Prostate gland (tissue), 2 donors: ENCODE results near the gene APOA1.

Experiments
- POLR2A ChIP-seq: fragments of 450-650 bp; IDR thresholded peaks from one replicate; pipeline ENCODE4 v1.6.1; 2016; ENCODE audit warnings: antibody characterized with exemption, mild to moderate bottlenecking
- POLR2AphosphoS5 ChIP-seq: sonication (generic); formaldehyde crosslinking; IDR thresholded peaks from one replicate; pipeline ENCODE4 v1.6.1; 2017; ENCODE audit warnings: antibody characterized with exemption
- TF ChIP-seq, protein P1 (sequence below), 4 experiments: fragments of 200-600 bp in 2 of 4; fragments of 450-650 bp in 2 of 4; sonication (generic) in 2 of 4; IDR thresholded peaks; 1 replicate in 3 of 4; 2 replicates in 1 of 4; pipeline ENCODE4 v1.5.1; 2016 to 2019; ENCODE audit warnings: antibody characterized with exemption in 4 of 4, mild to moderate bottlenecking in 2 of 4, moderate library complexity in 2 of 4

- TF ChIP-seq POLR2A = no peak
- TF ChIP-seq, protein P1, sequence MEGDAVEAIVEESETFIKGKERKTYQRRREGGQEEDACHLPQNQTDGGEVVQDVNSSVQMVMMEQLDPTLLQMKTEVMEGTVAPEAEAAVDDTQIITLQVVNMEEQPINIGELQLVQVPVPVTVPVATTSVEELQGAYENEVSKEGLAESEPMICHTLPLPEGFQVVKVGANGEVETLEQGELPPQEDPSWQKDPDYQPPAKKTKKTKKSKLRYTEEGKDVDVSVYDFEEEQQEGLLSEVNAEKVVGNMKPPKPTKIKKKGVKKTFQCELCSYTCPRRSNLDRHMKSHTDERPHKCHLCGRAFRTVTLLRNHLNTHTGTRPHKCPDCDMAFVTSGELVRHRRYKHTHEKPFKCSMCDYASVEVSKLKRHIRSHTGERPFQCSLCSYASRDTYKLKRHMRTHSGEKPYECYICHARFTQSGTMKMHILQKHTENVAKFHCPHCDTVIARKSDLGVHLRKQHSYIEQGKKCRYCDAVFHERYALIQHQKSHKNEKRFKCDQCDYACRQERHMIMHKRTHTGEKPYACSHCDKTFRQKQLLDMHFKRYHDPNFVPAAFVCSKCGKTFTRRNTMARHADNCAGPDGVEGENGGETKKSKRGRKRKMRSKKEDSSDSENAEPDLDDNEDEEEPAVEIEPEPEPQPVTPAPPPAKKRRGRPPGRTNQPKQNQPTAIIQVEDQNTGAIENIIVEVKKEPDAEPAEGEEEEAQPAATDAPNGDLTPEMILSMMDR (IDR thresholded peaks at IDR 0.05) = no peak
- no peak for TF ChIP-seq POLR2AphosphoS5
Measured at GRCh38 chr11:116837231-116838091, at the start of gene APOA1.
